NCI-H345 treated with DMSO at 0.1 percent for 48 hours (cell line): ENCODE data around the gene CABLES2.
A peak's percentile ranks its signal among the peaks of the same experiment; 100 is the strongest.

ENCODE experiments used
- DNase-seq: peaks from one replicate; lab custom pipeline; 2025; ENCODE audit not compliant: unreplicated experiment; lab: John Stamatoyannopoulos, UW

Gene CABLES2

GRCh38 chr20:62407221-62407992, at the start of gene CABLES2:
Gene CABLES2, minus strand, starts transcription at chr20:62407285. Its CDS starts 9 bp downstream, at chr20:62407276.
- DNase-seq, result peak; percentile 91

GRCh38 chr20:62455929-62456328, 48.8 kb upstream of the CABLES2 start:
- DNase-seq, result no peak

- DNase-seq, result no peak
Measured at GRCh38 chr20:62454904-62455636, 48.0 kb upstream of the CABLES2 start.

GRCh38 chr20:62453186-62453808, 46.2 kb upstream of the CABLES2 start:
- DNase-seq, result no peak

- DNase-seq, result no peak
Measured at GRCh38 chr20:62452475-62453095, 45.5 kb upstream of the CABLES2 start.

GRCh38 chr20:62451970-62452369, 44.9 kb upstream of the CABLES2 start:
- DNase-seq, result no peak

- no peak for DNase-seq
Measured at GRCh38 chr20:62451156-62451767, 44.2 kb upstream of the CABLES2 start.

GRCh38 chr20:62449951-62450691, 43.0 kb upstream of the CABLES2 start:
- no peak for DNase-seq

- no peak for DNase-seq
Measured at GRCh38 chr20:62448788-62449187, 41.7 kb upstream of the CABLES2 start.

- DNase-seq, result no peak
Measured at GRCh38 chr20:62448038-62448437, 41.0 kb upstream of the CABLES2 start.

- DNase-seq, result no peak
Measured at GRCh38 chr20:62446888-62447869, 40.1 kb upstream of the CABLES2 start.

- DNase-seq, result no peak
Measured at GRCh38 chr20:62446481-62446880, 39.4 kb upstream of the CABLES2 start.

GRCh38 chr20:62445553-62446340, 38.7 kb upstream of the CABLES2 start:
- no peak for DNase-seq

- DNase-seq, result no peak
Measured at GRCh38 chr20:62444286-62444685, 37.2 kb upstream of the CABLES2 start.

- DNase-seq, result no peak
Measured at GRCh38 chr20:62441987-62442539, 35.0 kb upstream of the CABLES2 start.

- DNase-seq, result no peak
Measured at GRCh38 chr20:62439218-62439617, 32.1 kb upstream of the CABLES2 start.

GRCh38 chr20:62437927-62438326, 30.8 kb upstream of the CABLES2 start:
- peak; percentile 75 for DNase-seq

GRCh38 chr20:62437496-62437895, 30.4 kb upstream of the CABLES2 start:
- DNase-seq, result no peak
